Mesothelial cell of epicardium (in vitro differentiated cells): Measurements from ENCODE around the gene USP26. TPM values are rescaled to one million over a fixed set of nuclear protein-coding genes. Genes with fewer than 3 reads are reported as not detected.

Experiments used
- DNase-seq, 2 experiments: peaks; one replicate each; pipeline ENCODE4 v3.0.0; 2021; ENCODE audit warnings: low spot score in 2 of 2; ENCODE audit not compliant: unreplicated experiment in 2 of 2
- H3K27ac Mint-ChIP-seq: 2 replicates; pipeline ENCODE4 v1.8.0; 2021; ENCODE audit warnings: mixed read lengths
- H3K27me3 Mint-ChIP-seq: 2 replicates; pipeline ENCODE4 v1.8.0; 2021; ENCODE audit warnings: low read depth, mixed read lengths
- H3K36me3 Mint-ChIP-seq: 2 replicates; pipeline ENCODE4 v1.8.0; 2021; ENCODE audit warnings: mixed read lengths
- H3K4me1 Mint-ChIP-seq: 2 replicates; pipeline ENCODE4 v1.8.0; 2021; ENCODE audit warnings: mixed read lengths
- H3K4me3 Mint-ChIP-seq: 2 replicates; pipeline ENCODE4 v1.8.0; 2021; ENCODE audit warnings: mild to moderate bottlenecking, moderate library complexity, mixed read lengths
- H3K9me3 Mint-ChIP-seq: 2 replicates; pipeline ENCODE4 v1.8.0; 2021; ENCODE audit warnings: mixed read lengths
- total RNA-seq: library from RNA; stranded (reverse); gene quantifications from 3 replicates; pipeline ENCODE4 v1.2.1, GENCODE V29; 2021
- TF ChIP-seq, protein P1 (sequence below): fragments of 200-600 bp; sonication (generic); IDR thresholded peaks from one replicate; pipeline ENCODE4 v1.5.0; 2021; ENCODE audit warnings: antibody characterized with exemption; ENCODE audit not compliant: unreplicated experiment

Gene USP26, protein sequence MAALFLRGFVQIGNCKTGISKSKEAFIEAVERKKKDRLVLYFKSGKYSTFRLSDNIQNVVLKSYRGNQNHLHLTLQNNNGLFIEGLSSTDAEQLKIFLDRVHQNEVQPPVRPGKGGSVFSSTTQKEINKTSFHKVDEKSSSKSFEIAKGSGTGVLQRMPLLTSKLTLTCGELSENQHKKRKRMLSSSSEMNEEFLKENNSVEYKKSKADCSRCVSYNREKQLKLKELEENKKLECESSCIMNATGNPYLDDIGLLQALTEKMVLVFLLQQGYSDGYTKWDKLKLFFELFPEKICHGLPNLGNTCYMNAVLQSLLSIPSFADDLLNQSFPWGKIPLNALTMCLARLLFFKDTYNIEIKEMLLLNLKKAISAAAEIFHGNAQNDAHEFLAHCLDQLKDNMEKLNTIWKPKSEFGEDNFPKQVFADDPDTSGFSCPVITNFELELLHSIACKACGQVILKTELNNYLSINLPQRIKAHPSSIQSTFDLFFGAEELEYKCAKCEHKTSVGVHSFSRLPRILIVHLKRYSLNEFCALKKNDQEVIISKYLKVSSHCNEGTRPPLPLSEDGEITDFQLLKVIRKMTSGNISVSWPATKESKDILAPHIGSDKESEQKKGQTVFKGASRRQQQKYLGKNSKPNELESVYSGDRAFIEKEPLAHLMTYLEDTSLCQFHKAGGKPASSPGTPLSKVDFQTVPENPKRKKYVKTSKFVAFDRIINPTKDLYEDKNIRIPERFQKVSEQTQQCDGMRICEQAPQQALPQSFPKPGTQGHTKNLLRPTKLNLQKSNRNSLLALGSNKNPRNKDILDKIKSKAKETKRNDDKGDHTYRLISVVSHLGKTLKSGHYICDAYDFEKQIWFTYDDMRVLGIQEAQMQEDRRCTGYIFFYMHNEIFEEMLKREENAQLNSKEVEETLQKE
- total RNA-seq, result not detected in 3 replicates

DNA sequence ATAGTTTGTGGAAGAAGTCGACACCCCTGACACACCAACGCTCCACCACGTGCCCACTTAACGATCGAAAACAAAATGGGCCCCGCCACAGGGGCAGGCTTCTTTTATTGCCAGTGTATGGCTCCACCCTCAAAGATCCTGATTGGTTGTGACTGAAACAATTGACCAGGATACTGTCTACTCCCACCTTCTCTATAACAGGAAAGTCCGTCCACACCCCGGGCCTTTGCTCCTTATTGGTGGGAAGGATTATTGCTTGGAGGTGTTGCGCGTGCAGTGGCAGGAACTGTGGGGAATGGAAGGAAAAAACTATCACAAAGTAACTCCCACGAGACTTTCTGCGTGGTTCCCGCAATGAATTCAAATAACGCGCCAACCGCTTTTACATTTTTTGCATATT is at the start of gene USP26:
USP26 (minus strand) TSS at position 79 of the 400 bp plus-strand sequence. CDS start 68,889 bp downstream, outside the sequence.
- Mint-ChIP-seq H3K27ac (no peak within 1 kb of the TSS), H3K9me3 (no peaks in the 10 kb centered on the region), H3K27me3 (no peaks in the 10 kb centered on the region), H3K4me3 (no peak within 1 kb of the TSS), H3K4me1 (no peaks in the 10 kb centered on the region), H3K36me3 (no peaks in the 10 kb centered on the region)
- TF ChIP-seq, protein P1, sequence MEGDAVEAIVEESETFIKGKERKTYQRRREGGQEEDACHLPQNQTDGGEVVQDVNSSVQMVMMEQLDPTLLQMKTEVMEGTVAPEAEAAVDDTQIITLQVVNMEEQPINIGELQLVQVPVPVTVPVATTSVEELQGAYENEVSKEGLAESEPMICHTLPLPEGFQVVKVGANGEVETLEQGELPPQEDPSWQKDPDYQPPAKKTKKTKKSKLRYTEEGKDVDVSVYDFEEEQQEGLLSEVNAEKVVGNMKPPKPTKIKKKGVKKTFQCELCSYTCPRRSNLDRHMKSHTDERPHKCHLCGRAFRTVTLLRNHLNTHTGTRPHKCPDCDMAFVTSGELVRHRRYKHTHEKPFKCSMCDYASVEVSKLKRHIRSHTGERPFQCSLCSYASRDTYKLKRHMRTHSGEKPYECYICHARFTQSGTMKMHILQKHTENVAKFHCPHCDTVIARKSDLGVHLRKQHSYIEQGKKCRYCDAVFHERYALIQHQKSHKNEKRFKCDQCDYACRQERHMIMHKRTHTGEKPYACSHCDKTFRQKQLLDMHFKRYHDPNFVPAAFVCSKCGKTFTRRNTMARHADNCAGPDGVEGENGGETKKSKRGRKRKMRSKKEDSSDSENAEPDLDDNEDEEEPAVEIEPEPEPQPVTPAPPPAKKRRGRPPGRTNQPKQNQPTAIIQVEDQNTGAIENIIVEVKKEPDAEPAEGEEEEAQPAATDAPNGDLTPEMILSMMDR, result no peak
- no peak for DNase-seq

DNA sequence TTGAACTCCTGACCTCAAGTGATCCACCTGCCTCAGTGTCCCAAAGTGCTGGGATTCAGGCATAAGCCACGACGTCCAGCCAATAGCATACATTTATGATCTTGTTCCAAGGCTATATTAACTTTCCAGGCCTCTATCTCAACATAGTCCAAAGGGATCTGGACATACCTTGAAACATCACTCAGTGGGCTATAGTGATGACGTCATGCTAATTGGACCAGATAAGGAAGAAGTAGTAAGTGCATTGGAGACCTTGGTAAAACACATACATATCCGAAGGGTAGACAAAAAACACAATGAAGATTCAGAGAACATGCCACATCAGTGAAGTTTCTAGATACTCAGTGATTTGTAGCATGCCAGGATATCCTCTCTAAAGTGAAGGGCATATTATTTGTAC is 37.4 kb upstream of the USP26 start:
- Mint-ChIP-seq H3K4me1 (no peaks in the 10 kb centered on the region), H3K27me3 (no peaks in the 10 kb centered on the region), H3K27ac (no peak overlapping the region), H3K9me3 (peaks cover 3% of the 10 kb centered on the region), H3K36me3 (no peaks in the 10 kb centered on the region), H3K4me3 (no peak overlapping the region)
- DNase-seq, result no peak
- TF ChIP-seq, protein P1, result no peak

DNA sequence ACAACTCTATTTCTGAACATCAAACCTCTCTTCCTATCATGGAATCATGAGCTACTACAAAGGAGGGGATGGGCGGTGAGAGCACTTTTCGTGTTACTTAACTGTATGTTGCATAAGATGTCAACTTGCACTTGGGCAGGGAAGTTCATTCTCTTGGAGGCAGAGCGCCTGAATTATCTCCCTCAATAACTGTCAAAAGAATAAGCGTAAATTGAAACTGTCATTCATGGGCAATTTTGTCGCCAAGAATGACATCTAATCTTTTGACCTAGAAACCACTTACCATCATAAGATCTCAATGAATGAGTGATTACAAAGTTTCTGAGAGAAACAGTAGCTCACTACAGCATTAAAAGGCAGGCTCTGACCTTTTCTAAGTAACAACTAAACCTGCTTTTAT is 23.5 kb upstream of the USP26 start:
- H3K36me3 Mint-ChIP-seq, result no peaks in the 10 kb centered on the region
- DNase-seq, result no peak
- no peak overlapping the region for H3K4me3 Mint-ChIP-seq
- no peak overlapping the region for H3K27ac Mint-ChIP-seq
- peaks cover 10% of the 10 kb centered on the region for H3K9me3 Mint-ChIP-seq
- no peaks in the 10 kb centered on the region for H3K4me1 Mint-ChIP-seq
- no peaks in the 10 kb centered on the region for H3K27me3 Mint-ChIP-seq
- TF ChIP-seq, protein P1, result no peak

DNA sequence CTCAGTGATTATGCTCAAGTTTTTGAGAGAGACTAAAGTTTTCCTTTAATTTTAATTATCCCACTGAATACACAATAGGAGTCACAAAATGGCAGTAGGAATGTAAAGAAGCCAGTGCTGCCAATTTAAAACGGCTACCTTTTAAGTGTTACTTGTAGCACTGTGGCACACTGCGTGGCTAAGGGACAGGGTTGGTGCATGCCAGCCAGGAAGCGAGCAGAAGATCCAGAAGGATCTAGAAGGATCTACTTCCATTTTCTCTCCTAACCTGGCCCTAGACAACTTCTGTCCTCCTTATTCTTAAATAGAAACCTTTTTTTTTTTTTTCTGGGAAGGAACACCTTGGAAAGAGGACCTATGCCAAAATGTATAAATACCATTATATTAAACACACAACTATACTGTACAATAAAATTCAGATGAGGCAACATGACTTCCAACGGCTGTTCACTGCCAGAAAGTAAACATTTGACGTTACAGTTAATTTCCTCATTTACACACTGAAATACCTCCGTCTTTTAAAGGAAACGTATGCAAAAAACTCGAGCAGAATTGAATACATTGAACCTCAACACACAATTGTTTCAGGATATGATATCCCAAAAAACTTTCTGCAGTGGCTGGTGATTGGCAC is 2.7 kb downstream of the USP26 start:
- Mint-ChIP-seq H3K27ac (no peak overlapping the region), H3K4me3 (no peak overlapping the region), H3K9me3 (no peaks in the 10 kb centered on the region), H3K4me1 (peaks cover 7% of the 10 kb centered on the region), H3K36me3 (no peaks in the 10 kb centered on the region), H3K27me3 (no peaks in the 10 kb centered on the region)
- no peak for DNase-seq
- TF ChIP-seq, protein P1, result no peak

DNA sequence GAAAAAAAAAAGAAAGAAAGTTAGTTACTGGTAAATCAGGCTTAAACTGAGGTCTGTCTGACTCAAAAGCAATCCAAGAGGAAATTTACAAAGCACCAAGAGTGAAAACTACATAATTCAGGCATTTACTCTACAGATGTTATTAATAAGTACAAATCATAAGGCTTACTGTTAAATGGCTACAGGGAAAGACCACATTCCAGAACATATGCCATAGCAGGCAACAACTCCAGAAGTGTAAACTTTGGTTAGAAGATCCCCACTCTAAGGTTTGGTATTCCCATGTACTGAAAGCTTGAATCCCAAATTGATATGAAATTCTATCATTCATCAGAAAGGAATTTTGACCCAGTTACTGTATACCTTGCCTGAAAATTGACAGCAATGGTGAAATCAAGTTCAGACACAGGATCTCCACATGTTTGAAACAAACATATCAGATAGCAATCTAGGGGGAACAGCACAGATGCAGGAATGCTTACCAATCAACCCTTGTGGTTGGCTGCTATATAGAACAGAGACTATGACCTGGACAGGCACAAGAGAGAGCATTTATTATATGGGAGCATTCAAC is 6.6 kb downstream of the USP26 start:
- H3K4me1 Mint-ChIP-seq, result peaks cover 7% of the 10 kb centered on the region
- no peaks in the 10 kb centered on the region for H3K9me3 Mint-ChIP-seq
- TF ChIP-seq, protein P1, result no peak
- H3K4me3 Mint-ChIP-seq, result no peak overlapping the region
- no peak for DNase-seq
- H3K36me3 Mint-ChIP-seq, result no peaks in the 10 kb centered on the region
- no peaks in the 10 kb centered on the region for H3K27me3 Mint-ChIP-seq
- no peak overlapping the region for H3K27ac Mint-ChIP-seq
